HEK293 (cell line): ENCODE results near the gene DHX8.

Experiments used
- CTCF ChIA-PET: fragments of 350-600 bp; formaldehyde crosslinking; extraction: SDS; loops from one replicate; lab custom pipeline; 2021; ENCODE audit warnings: antibody characterized with exemption; lab: Yijun Ruan, JAX
- POLR2A ChIA-PET: fragments of 300-600 bp; formaldehyde crosslinking; extraction: SDS; loops from one replicate; lab custom pipeline; 2020; ENCODE audit warnings: antibody characterized with exemption, inconsistent platforms; lab: Yijun Ruan, JAX
- H3K27ac ChIP-seq: fragments of 200-500 bp; sonication (Bioruptor generic); 2 replicates; pipeline ENCODE4 v1.5.1; 2014; ENCODE audit warnings: low read depth, low read length, control low read depth, inconsistent platforms; ENCODE audit errors: extremely low read depth
- H3K36me3 ChIP-seq, 2 experiments: fragments of 200-500 bp in 1 of 2; sonication (Bioruptor generic) in 1 of 2; 1 replicate in 1 of 2; 2 replicates in 1 of 2; pipeline ENCODE4 v1.5.1; 2014 to 2017; ENCODE audit warnings: inconsistent platforms in 2 of 2, low read length in 2 of 2; ENCODE audit not compliant: control insufficient read depth in 2 of 2, insufficient read depth in 1 of 2
- H3K4me1 ChIP-seq: fragments of 200-500 bp; sonication (Bioruptor generic); 2 replicates; pipeline ENCODE4 v1.5.1; 2014; ENCODE audit warnings: mild to moderate bottlenecking, low read length, inconsistent platforms; ENCODE audit not compliant: control insufficient read depth, insufficient read depth
- H3K4me3 ChIP-seq: 2 replicates; pipeline ENCODE4 v1.5.1; 2011; ENCODE audit warnings: low read depth, mild to moderate bottlenecking, control low read depth, low read length, moderate library complexity
- H3K9me3 ChIP-seq: fragments of 200-500 bp; sonication (Bioruptor generic); 2 replicates; pipeline ENCODE4 v1.5.1; 2014; ENCODE audit warnings: low read depth, low read length, inconsistent platforms; ENCODE audit not compliant: control insufficient read depth, insufficient read depth
- GLIS2 ChIP-seq: fragments of 450-650 bp; formaldehyde crosslinking; IDR thresholded peaks from 2 replicates; pipeline ENCODE4 v1.5.1; 2016; ENCODE audit warnings: missing biosample characterization, missing genetic modification characterization
- HOXD13 ChIP-seq: sonication (generic); formaldehyde crosslinking; IDR thresholded peaks from 2 replicates; pipeline ENCODE4 v1.8.0; 2022; ENCODE audit warnings: missing genetic modification reagents, borderline replicate concordance
- KLF1 ChIP-seq: fragments of 450-650 bp; formaldehyde crosslinking; IDR thresholded peaks from 2 replicates; pipeline ENCODE4 v1.5.1; 2016; ENCODE audit warnings: missing biosample characterization, missing genetic modification characterization
- REPIN1 ChIP-seq: fragments of 450-650 bp; formaldehyde crosslinking; IDR thresholded peaks from 2 replicates; pipeline ENCODE4 v1.5.1; 2017; ENCODE audit warnings: missing biosample characterization, missing genetic modification characterization, low read depth
- SP2 ChIP-seq: fragments of 450-650 bp; formaldehyde crosslinking; IDR thresholded peaks from 2 replicates; pipeline ENCODE4 v1.5.1; 2016; ENCODE audit warnings: missing biosample characterization, missing genetic modification characterization
- SP7 ChIP-seq: fragments of 450-650 bp; formaldehyde crosslinking; IDR thresholded peaks from 2 replicates; pipeline ENCODE4 v1.5.1; 2016; ENCODE audit warnings: missing biosample characterization, missing genetic modification characterization
- ZFP37 ChIP-seq: fragments of 450-650 bp; formaldehyde crosslinking; IDR thresholded peaks from 2 replicates; pipeline ENCODE4 v1.5.1; 2016; ENCODE audit warnings: missing biosample characterization, missing genetic modification characterization
- ZNF202 ChIP-seq: fragments of 450-650 bp; formaldehyde crosslinking; IDR thresholded peaks from 2 replicates; pipeline ENCODE4 v1.5.1; 2016; ENCODE audit warnings: missing biosample characterization, missing genetic modification characterization, borderline replicate concordance
- ZNF350 ChIP-seq: fragments of 450-650 bp; formaldehyde crosslinking; IDR thresholded peaks from 2 replicates; pipeline ENCODE4 v1.5.0; 2017; ENCODE audit warnings: missing biosample characterization, mild to moderate bottlenecking, missing genetic modification characterization
- ZNF366 ChIP-seq: fragments of 450-650 bp; formaldehyde crosslinking; conservative IDR thresholded peaks from 2 replicates; pipeline ENCODE4 v1.5.1; 2016; ENCODE audit warnings: missing biosample characterization, missing genetic modification characterization
- ZNF449 ChIP-seq: fragments of 450-650 bp; formaldehyde crosslinking; IDR thresholded peaks from 2 replicates; pipeline ENCODE4 v1.5.1; 2017; ENCODE audit warnings: missing biosample characterization, mild to moderate bottlenecking, missing genetic modification characterization, moderate library complexity
- ZNF555 ChIP-seq: fragments of 450-650 bp; formaldehyde crosslinking; conservative IDR thresholded peaks from 2 replicates; pipeline ENCODE4 v1.5.1; 2017; ENCODE audit warnings: missing biosample characterization, mild to moderate bottlenecking, missing genetic modification characterization, inconsistent platforms
- ZNF585B ChIP-seq: fragments of 450-650 bp; formaldehyde crosslinking; IDR thresholded peaks from 2 replicates; pipeline ENCODE4 v1.5.1; 2016; ENCODE audit warnings: missing biosample characterization, missing genetic modification characterization
- ZNF596 ChIP-seq: fragments of 450-650 bp; IDR thresholded peaks from 2 replicates; pipeline ENCODE4 v1.5.0; 2018; ENCODE audit warnings: missing biosample characterization, mild to moderate bottlenecking, missing genetic modification characterization, moderate library complexity
- ZNF660 ChIP-seq: fragments of 450-650 bp; IDR thresholded peaks from 2 replicates; pipeline ENCODE4 v1.5.1; 2018; ENCODE audit warnings: missing biosample characterization, mild to moderate bottlenecking, missing genetic modification characterization
- ZNF76 ChIP-seq: fragments of 450-650 bp; formaldehyde crosslinking; IDR thresholded peaks from 2 replicates; pipeline ENCODE4; 2016; ENCODE audit warnings: low read depth, missing biosample characterization, missing genetic modification characterization, borderline replicate concordance
- ZNF792 ChIP-seq: fragments of 450-650 bp; formaldehyde crosslinking; IDR thresholded peaks from 2 replicates; pipeline ENCODE4 v1.5.1; 2016; ENCODE audit warnings: missing biosample characterization, missing genetic modification characterization
- ZNF843 ChIP-seq: fragments of 450-650 bp; formaldehyde crosslinking; IDR thresholded peaks from 2 replicates; pipeline ENCODE4 v1.5.1; 2016; ENCODE audit warnings: missing biosample characterization, missing genetic modification characterization
- ZSCAN30 ChIP-seq: fragments of 450-650 bp; IDR thresholded peaks from 2 replicates; pipeline ENCODE4 v1.5.1; 2018; ENCODE audit warnings: missing biosample characterization, mild to moderate bottlenecking, missing genetic modification characterization, moderate library complexity
- TF ChIP-seq, protein P1 (sequence below): fragments of 450-650 bp; formaldehyde crosslinking; IDR thresholded peaks from 2 replicates; pipeline ENCODE4 v1.5.1; 2016; ENCODE audit warnings: missing biosample characterization, missing genetic modification characterization
- TF ChIP-seq, protein P2 (sequence below): fragments of 450-650 bp; formaldehyde crosslinking; IDR thresholded peaks from 2 replicates; pipeline ENCODE4 v1.5.1; 2016; ENCODE audit warnings: missing biosample characterization, missing genetic modification characterization
- TF ChIP-seq, protein P3 (sequence below): fragments of 450-650 bp; formaldehyde crosslinking; IDR thresholded peaks from 2 replicates; pipeline ENCODE4 v1.5.1; 2016; ENCODE audit warnings: missing biosample characterization, missing genetic modification characterization

The DHX8 gene

GRCh38 chr17:43536236-43536992 is 52.6 kb downstream of the DHX8 start (continued):
- TF ChIP-seq SP7 (tag by site-specific recombination) (peak; percentile 75), ZNF366 (tag by site-specific recombination) (peak; percentile 66; the same call in 1 of the 2 replicates), ZNF449 (tag by site-specific recombination) (no peak), GLIS2 (tag by site-specific recombination) (no peak), ZNF585B (tag by site-specific recombination) (no peak), ZNF792 (tag by site-specific recombination) (no peak)
- TF ChIP-seq, protein P1, sequence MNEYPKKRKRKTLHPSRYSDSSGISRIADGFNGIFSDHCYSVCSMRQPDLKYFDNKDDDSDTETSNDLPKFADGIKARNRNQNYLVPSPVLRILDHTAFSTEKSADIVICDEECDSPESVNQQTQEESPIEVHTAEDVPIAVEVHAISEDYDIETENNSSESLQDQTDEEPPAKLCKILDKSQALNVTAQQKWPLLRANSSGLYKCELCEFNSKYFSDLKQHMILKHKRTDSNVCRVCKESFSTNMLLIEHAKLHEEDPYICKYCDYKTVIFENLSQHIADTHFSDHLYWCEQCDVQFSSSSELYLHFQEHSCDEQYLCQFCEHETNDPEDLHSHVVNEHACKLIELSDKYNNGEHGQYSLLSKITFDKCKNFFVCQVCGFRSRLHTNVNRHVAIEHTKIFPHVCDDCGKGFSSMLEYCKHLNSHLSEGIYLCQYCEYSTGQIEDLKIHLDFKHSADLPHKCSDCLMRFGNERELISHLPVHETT: 0 out of 2 replicates have a peak, but pooled peaks have one; percentile 20

DNA sequence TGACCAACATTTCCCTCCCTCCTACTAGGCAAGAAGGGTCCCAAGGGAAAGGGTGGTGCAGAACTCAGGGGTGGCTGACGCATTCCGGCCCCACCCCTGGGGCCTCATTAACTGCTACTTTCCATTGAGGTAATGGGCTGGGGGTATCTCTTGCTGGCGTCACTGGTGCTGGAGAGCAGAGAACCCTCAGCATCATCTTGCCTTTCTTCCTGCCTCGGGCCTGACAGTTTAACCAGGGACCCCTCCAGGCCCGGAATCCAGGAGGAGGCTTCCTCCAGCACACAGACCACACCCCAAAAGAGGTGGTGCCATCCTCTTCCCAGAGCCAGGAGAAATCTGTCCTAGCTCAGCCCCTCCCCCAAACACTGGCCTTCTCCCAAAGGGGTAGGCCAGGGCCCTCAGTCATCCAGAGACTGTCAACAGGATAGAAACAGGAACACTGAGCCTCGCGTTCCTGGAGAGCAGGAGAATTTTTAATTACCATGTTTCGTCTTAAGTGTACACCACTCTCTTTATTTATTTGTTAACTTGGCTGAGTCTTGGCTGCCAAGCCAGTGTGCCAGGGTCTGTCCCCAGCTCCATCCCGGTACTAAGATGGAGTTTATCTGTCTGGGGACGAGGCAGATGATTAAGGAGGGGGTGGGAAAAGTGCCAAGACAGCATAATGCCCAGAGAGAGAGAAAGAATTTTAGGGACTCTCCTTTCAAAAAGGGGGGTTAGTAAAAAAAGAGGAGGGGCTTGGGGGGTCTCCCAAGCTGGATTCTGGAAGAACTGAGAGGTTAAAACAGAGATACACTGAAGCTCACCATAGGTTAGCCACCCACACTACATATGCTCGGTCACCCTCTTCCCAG is 57.3 kb downstream of the DHX8 start:
- no peak overlapping the region for H3K27ac ChIP-seq
- H3K4me3 ChIP-seq: no peak overlapping the region
- no peaks in the 10 kb centered on the region for H3K9me3 ChIP-seq
- CTCF ChIA-PET: no interaction called here
- POLR2A ChIA-PET: no interaction called here
- no peak for TF ChIP-seq ZSCAN30 (tag by site-specific recombination)
- no peak for TF ChIP-seq ZNF76 (tag by site-specific recombination)
- TF ChIP-seq, protein P2, sequence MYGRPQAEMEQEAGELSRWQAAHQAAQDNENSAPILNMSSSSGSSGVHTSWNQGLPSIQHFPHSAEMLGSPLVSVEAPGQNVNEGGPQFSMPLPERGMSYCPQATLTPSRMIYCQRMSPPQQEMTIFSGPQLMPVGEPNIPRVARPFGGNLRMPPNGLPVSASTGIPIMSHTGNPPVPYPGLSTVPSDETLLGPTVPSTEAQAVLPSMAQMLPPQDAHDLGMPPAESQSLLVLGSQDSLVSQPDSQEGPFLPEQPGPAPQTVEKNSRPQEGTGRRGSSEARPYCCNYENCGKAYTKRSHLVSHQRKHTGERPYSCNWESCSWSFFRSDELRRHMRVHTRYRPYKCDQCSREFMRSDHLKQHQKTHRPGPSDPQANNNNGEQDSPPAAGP (tag by site-specific recombination): peak; percentile 80
- peak; percentile 97 for TF ChIP-seq KLF1 (tag by site-specific recombination)
- TF ChIP-seq GLIS2 (tag by site-specific recombination): peak; percentile 19; the same call in 1 of the 2 replicates
- peak; percentile 56 for TF ChIP-seq SP2 (tag by site-specific recombination)
- H3K4me1 ChIP-seq: peaks cover 35% of the 10 kb centered on the region
- H3K36me3 ChIP-seq: no peaks in the 10 kb centered on the region

DNA sequence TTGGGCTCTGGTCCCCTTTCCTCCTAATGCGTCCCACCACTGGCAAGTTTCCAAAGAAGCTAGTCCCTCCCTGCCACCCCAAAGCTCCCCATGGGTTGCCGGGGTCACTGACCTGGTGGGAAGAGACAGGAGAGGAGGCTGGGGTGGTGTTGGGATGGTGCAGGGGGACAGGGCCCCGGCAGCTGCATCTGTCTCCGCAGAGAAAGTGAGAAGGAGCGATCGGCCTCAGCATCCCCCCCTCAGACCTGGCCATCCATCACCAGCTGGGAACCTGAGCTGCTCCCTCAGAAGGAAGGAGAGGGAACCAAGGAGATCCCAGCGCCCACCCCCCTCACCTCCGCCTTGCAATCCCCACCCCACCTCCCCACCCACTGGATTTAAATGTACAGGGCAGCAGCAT is 59.1 kb downstream of the DHX8 start:
- Histone ChIP-seq H3K4me1 (peaks cover 25% of the 10 kb centered on the region), H3K4me3 (no peak overlapping the region), H3K36me3 (no peaks in the 10 kb centered on the region), H3K9me3 (no peaks in the 10 kb centered on the region), H3K27ac (no peak overlapping the region)
- ChIA-PET POLR2A (interaction anchor here (0.6 kb wide), 1 partner anchor 540 kb away, joined by 3 read pairs; no protein-coding TSS in a partner anchor), CTCF (interaction anchor here (0.7 to 1.6 kb wide), 5 partner anchors 9 to 131 kb away, joined by 3 to 7 read pairs (median 4); no protein-coding TSS in a partner anchor)
- no peak for TF ChIP-seq ZNF596
- no peak for TF ChIP-seq HOXD13 (CRISPR knock-in tag)
- no peak for TF ChIP-seq ZNF202 (tag by site-specific recombination)
- TF ChIP-seq, protein P1: no peak
- no peak for TF ChIP-seq ZNF350 (tag by site-specific recombination)
- no peak for TF ChIP-seq SP7 (tag by site-specific recombination)
- TF ChIP-seq ZNF660 (tag by site-specific recombination): no peak
- no peak for TF ChIP-seq ZFP37 (tag by site-specific recombination)
- TF ChIP-seq ZNF843 (tag by site-specific recombination): no peak
- no peak for TF ChIP-seq ZNF555
- no peak for TF ChIP-seq REPIN1 (tag by site-specific recombination)
- TF ChIP-seq, protein P3, sequence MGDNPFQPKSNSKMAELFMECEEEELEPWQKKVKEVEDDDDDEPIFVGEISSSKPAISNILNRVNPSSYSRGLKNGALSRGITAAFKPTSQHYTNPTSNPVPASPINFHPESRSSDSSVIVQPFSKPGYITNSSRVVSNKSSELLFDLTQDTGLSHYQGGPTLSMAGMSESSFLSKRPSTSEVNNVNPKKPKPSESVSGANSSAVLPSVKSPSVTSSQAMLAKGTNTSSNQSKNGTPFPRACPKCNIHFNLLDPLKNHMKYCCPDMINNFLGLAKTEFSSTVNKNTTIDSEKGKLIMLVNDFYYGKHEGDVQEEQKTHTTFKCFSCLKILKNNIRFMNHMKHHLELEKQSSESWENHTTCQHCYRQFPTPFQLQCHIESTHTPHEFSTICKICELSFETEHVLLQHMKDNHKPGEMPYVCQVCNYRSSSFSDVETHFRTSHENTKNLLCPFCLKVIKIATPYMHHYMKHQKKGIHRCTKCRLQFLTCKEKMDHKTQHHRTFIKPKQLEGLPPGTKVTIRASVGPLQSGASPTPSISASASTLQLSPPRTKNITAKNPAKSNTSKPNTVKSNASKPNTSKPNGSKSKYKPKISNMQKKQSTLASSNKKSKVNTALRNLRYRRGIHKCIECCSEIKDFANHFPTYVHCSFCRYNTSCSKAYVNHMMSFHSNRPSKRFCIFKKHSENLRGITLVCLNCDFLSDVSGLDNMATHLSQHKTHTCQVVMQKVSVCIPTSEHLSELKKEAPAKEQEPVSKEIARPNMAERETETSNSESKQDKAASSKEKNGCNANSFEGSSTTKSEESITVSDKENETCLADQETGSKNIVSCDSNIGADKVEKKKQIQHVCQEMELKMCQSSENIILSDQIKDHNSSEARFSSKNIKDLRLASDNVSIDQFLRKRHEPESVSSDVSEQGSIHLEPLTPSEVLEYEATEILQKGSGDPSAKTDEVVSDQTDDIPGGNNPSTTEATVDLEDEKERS (tag by site-specific recombination): no peak
